GM21367 (cell line): ENCODE data around the gene RNF183.
"Not testable (repeated sequence)": the region's sequence is repeated elsewhere in the genome, so short reads cannot be mapped to it uniquely, and the experiment has no call there.

Experiments used
- ATAC-seq: cut with Tn5 transposase; IDR thresholded peaks from one replicate; pipeline ENCODE4 v1.9.1; 2021; ENCODE audit not compliant: unreplicated experiment

The RNF183 gene

GRCh38 chr9:113275157-113276131 lies 27.7 kb downstream of the RNF183 start, which contains the start of the genes CDC26 and PRPF4:
Gene CDC26, minus strand, starts transcription at chr9:113275572. Its CDS starts 3,065 bp downstream, at chr9:113272507.
Gene PRPF4, plus strand, starts transcription at chr9:113275658. Its CDS starts 86 bp downstream, at chr9:113275744.
- ATAC-seq, result peak; percentile 96

- ATAC-seq, result peak; percentile 4
Observed at GRCh38 chr9:113274474-113275156, 28.6 kb downstream of the RNF183 start.

GRCh38 chr9:113269871-113270270 lies 33.3 kb downstream of the RNF183 start:
- no peak for ATAC-seq

GRCh38 chr9:113269355-113269754 lies 33.8 kb downstream of the RNF183 start:
- no peak for ATAC-seq

- ATAC-seq, result no peak
Observed at GRCh38 chr9:113267911-113268566, 35.1 kb downstream of the RNF183 start.

DNA sequence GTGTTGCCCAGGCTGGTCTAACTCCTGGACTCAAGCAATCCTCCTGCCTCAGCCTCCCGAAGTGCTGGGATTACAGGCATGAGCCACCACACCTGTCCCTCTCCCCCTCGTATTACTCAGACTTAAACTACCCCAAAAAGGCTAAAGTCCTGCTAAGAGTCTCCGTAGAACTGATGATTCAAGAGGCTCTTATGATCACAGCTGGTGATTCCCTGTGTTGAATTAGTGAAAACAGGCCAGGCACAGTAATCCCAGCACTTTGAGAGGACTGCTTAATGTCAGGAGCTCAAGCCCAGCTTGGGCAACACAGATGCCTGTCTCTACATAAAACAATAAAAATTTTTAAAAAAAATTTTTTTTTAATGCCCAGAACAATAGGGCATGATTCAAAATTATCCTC lies 37.0 kb downstream of the RNF183 start:
- ATAC-seq, result no peak

DNA sequence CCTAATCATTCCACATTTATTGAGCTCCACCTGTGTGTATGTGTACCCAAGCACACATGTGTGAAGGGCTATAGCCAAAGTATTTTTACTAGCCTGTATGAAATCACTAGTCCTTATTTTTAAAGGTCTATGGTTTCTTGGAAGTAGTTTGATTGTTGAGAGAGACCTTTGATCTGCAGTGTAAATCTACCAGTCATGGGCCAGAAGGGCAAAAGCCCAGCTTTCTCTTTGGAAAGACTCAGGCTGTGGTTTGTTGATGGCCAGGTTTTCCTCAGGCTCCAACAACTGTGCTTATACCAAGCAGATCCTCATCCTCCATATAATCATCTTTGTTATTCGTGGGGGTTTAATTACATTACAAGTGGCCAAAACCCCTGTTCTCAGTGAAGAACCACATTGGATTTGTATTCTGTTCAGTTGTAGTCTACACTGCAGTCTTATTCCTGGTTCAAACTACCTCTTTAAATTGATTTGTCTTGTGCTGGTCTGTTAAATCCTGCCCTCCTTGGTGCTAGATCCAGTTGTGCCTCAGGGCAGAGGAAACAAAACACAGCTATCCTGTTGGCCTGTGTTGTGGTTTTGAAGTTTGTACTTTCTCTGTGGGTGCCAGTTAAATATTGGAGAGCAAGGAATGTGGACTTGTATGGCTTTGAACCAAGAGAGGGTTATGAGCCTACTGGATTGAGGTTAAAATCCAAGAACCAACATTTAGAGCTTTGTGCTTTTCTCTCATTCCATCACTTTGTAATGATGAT lies 41.1 kb downstream of the RNF183 start:
- no peak for ATAC-seq

GRCh38 chr9:113258282-113258681 lies 44.9 kb downstream of the RNF183 start:
- ATAC-seq, result no peak

DNA sequence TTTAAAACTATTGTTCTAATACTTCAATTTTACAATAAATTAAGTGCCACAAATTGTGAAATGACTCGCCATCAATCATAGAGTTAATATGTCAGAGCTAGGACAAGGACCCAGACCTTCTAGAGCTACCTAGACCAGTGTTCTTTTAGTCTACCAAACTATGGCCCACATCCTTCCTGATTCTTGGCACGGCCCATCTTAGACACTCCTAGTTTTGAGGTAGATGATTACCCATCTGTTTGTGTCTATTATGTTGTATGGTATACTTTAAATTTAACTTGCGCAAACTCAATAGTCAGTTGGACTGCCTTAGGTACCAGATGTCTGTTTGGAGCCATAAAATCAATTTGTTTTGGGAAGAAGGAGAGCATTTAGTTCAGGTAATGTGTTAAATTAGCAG lies 45.3 kb downstream of the RNF183 start:
- ATAC-seq, result no peak

- no peak for ATAC-seq
Observed at GRCh38 chr9:113255438-113255837, 47.7 kb downstream of the RNF183 start.

- ATAC-seq, result no peak
Observed at GRCh38 chr9:113254991-113255390, 48.2 kb downstream of the RNF183 start.

DNA sequence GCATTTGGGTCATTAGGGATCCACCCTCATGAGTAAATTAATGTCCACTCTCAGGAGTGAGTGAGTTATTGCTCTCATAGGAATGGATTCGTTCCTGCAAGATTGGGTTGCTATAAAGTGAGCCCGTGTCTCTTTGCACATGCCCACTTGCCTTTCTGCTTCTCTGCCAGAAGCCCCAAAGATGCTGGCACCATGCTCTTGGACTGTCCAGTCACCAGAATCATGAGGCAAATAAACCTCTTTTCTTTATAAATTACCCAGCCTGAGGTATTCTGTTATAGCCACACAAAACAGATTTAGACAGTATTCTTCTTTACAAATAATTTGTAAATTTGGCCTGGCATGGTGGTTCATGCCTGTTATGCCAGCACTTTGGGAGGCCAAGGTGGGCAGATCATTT lies 52.4 kb downstream of the RNF183 start:
- ATAC-seq, result no peak

DNA sequence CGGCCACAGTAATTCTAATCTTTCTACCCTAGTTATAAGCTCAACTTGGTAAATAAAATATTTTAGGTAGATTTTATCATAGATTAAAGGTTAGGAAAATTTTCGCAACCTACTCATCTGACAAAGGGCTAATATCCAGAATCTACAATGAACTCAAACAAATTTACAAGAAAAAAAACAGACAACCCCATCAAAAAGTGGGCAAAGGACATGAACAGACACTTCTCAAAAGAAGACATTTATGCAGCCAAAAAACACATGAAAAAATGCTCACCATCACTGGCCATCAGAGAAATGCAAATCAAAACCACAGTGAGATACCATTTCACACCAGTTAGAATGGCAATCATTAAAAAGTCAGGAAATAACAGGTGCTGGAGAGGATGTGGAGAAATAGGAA lies 53.5 kb downstream of the RNF183 start:
- ATAC-seq, result not testable (repeated sequence)

GRCh38 chr9:113247640-113248039 lies 55.5 kb downstream of the RNF183 start:
- no peak for ATAC-seq
